Measurements from ENCODE around the gene TMA7B. TPM values are rescaled to one million over a fixed set of nuclear protein-coding genes. Genes with fewer than 3 reads are reported as not detected.

Gene TMA7B
- total RNA-seq: 10 to 100 TPM in 1 of 2 experiments, 1 to 10 TPM in 1; 9.3 to 10.2 TPM
- polyA plus RNA-seq: 1 to 10 TPM in 1 of 2 donors, not detected in 1; 3.3 TPM

DNA sequence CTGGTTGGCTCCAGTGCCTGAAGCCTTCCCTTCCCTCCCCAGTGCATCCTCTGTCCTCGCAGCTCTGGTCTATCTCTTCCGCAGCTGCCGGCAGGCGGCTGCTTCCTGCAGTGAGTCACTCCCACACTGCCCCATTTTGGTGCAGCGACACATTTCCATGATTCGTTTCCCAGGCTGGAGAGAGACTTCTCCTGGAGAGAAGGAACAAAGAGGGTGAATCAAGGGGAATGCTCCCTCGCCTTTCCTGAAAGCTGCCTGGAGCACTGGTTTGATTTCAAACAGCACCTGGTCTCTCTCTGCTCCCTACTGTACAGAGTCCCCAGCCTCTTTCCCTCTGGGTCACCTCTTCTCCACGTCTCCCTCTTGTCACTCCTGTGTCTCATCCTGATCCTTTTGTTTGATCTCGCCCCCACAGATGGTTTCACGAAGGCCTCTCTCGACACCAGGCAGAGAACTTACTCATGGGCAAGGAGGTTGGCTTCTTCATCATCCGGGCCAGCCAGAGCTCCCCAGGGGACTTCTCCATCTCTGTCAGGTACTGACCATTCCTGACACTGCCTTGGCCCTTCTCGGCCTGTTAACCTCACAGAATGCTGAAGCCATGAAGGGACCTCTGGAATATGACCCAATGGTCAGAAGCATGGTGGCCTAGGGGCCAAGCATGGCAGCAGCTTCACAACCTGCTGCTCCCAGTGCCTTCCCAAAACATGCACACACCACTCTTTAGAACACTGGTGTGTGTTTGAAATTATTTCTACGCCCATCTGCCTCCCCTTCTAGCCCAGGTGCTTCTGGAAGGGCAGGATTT, at the start of gene TMA7B:
Gene TMA7B (plus strand): TSS at position 758 of the 808 bp plus-strand sequence. CDS start 3,978 bp downstream, outside the sequence.
- H3K27ac Mint-ChIP-seq: peak within 1 kb of the TSS; percentile 61 to 96 (median 90)
- peak in 3 of 5 donors; percentile 35 to 66 (median 36) for DNase-seq
- peaks cover 64% of the 10 kb centered on the region for H3K4me1 ChIP-seq (ENCODE audit: insufficient read depth, low read length)
- H3K9me3 ChIP-seq (ENCODE audit: control insufficient read depth in 1 of 2, low read length in 2 of 2): no peaks in the 10 kb centered on the region
- H3K9me3 Mint-ChIP-seq: no peaks in the 10 kb centered on the region
- peaks cover 63 to 80% of the 10 kb centered on the region in 2 donors for H3K36me3 Mint-ChIP-seq
- H3K27ac ChIP-seq (ENCODE audit: low read depth, low read length): peak within 1 kb of the TSS; percentile 53
- H3K27me3 Mint-ChIP-seq: no peaks in the 10 kb centered on the region
- peak within 1 kb of the TSS in 7 of 8 donors; percentile 23 to 59 (median 37) for H3K4me3 Mint-ChIP-seq
- ChIA-PET CTCF (ENCODE audit: partially characterized antibody) (no interaction called here), POLR2A (ENCODE audit: partially characterized antibody) (interaction anchor here (0.9 to 2.3 kb wide), 7 partner anchors 8 to 50 kb away, joined by 3 to 6 read pairs (median 4); no protein-coding TSS in a partner anchor)
- H3K36me3 ChIP-seq (ENCODE audit: insufficient read depth, low read length): peaks cover 67% of the 10 kb centered on the region
- no peak within 1 kb of the TSS for H3K4me3 ChIP-seq (ENCODE audit: low read length in 2 of 2)
- peaks cover 48 to 68% (median 60%) of the 10 kb centered on the region in 4 donors for H3K4me1 Mint-ChIP-seq
- no peaks in the 10 kb centered on the region for H3K27me3 ChIP-seq (ENCODE audit: insufficient read depth, low read length)
- intact Hi-C loops (cut with micrococcal nuclease): loop anchor here (2.0 to 5.0 kb wide), 2 partner anchors 15 to 387 kb away; partner anchors contain the start of gene ADSL

DNA sequence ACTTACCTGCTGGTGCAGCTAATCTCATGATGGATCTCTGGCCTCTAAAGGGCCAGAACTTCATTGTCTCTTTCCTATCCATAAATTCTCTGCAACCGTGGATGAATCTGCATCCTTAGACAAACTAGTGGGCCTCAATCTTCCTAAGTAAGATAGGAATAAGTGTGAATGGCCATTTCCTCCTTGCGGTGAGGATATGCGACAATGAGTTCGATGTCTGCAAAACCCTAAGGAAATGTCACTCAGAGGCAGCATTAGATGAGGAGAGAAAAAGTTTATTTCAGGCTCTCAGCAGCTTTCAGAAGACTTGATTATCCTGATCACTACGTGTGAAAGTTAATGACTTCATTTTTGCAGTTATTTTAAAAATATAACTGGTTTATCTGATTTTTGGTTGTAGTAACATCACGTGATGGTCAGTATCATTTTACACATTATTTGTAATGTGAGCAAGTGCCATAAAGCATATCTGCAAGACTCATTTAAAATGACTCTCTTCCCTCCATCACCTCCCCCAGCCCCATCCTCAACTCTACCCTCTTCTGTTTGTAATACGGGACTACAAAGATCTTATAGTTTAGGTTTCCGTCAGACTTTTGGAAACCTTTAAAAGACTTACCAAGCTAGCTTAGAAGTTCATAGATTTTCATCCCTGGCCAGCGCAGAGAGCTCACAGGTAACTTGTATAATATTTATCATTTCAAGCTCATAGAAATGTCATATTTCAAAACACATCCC, 49.2 kb upstream of the TMA7B start:
- Mint-ChIP-seq H3K27me3 (no peaks in the 10 kb centered on the region), H3K36me3 (peaks cover 13 to 54% of the 10 kb centered on the region in 2 donors), H3K4me3 (peak overlapping the region; percentile 82 to 100 (median 96)), H3K4me1 (peaks cover 65 to 98% (median 80%) of the 10 kb centered on the region in 4 donors), H3K27ac (peak overlapping the region in 6 of 7 donors; percentile 91 to 98 (median 96)), H3K9me3 (no peaks in the 10 kb centered on the region)
- CTCF ChIA-PET (ENCODE audit: partially characterized antibody): interaction anchor here (0.8 to 2.3 kb wide), 6 partner anchors 10 to 22 kb away, joined by 3 to 9 read pairs (median 5); partner anchors contain the start of gene GRAP2
- peak overlapping the region; percentile 37 to 55 for H3K4me3 ChIP-seq (ENCODE audit: low read length in 2 of 2)
- H3K4me1 ChIP-seq (ENCODE audit: insufficient read depth, low read length): peaks cover 96% of the 10 kb centered on the region
- peak overlapping the region; percentile 75 for H3K27ac ChIP-seq (ENCODE audit: low read depth, low read length)
- peak in 2 of 5 donors; percentile 39 to 48 for DNase-seq
- intact Hi-C loops (cut with micrococcal nuclease): loop anchor here (1.0 kb wide), 2 partner anchors 10 kb away; partner anchors contain the start of gene GRAP2
- POLR2A ChIA-PET (ENCODE audit: partially characterized antibody): interaction anchor here (0.6 to 17.3 kb wide), 10 partner anchors 11 to 427 kb away, joined by 3 to 424 read pairs (median 5); partner anchors contain the start of gene GRAP2
- no peaks in the 10 kb centered on the region for H3K36me3 ChIP-seq (ENCODE audit: insufficient read depth, low read length)
- no peaks in the 10 kb centered on the region for H3K9me3 ChIP-seq (ENCODE audit: control insufficient read depth in 1 of 2, low read length in 2 of 2)
- no peaks in the 10 kb centered on the region for H3K27me3 ChIP-seq (ENCODE audit: insufficient read depth, low read length)

DNA sequence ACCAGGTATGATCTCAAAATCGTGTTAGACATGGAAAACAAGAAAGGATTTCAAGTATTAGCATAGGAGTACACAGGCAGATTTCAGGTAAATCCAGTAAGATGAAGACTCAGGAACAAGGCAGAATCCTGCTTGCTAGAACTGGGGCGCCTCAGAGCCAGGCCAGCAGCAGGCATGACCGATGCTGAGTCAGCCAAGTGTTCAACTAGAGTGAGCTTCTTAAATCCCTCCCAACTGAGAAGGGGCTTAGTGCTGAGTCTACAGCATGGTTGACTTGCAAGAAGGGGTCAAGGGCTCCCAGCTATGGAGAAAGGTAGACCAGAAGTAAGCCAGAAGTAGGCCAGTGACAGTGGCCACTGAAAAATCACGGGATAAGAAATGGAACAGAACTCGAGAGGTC, 46.9 kb upstream of the TMA7B start:
- intact Hi-C loops (cut with micrococcal nuclease): no loop called here
- Histone ChIP-seq H3K27ac (ENCODE audit: low read depth, low read length) (peak overlapping the region; percentile 47), H3K27me3 (ENCODE audit: insufficient read depth, low read length) (no peaks in the 10 kb centered on the region), H3K36me3 (ENCODE audit: insufficient read depth, low read length) (no peaks in the 10 kb centered on the region), H3K4me3 (ENCODE audit: low read length in 2 of 2) (peak overlapping the region in 1 of 2 donors; percentile 7), H3K4me1 (ENCODE audit: insufficient read depth, low read length) (peaks cover 97% of the 10 kb centered on the region), H3K9me3 (ENCODE audit: control insufficient read depth in 1 of 2, low read length in 2 of 2) (no peaks in the 10 kb centered on the region)
- ChIA-PET CTCF (ENCODE audit: partially characterized antibody) (interaction anchor here (0.9 to 1.4 kb wide), 3 partner anchors 13 to 21 kb away, joined by 3 read pairs; no protein-coding TSS in a partner anchor), POLR2A (ENCODE audit: partially characterized antibody) (interaction anchor here (0.7 to 17.3 kb wide), 6 partner anchors 7 to 29 kb away, joined by 3 to 424 read pairs (median 33); no protein-coding TSS in a partner anchor)
- H3K27me3 Mint-ChIP-seq: no peaks in the 10 kb centered on the region
- H3K27ac Mint-ChIP-seq: peak overlapping the region in 6 of 7 donors; percentile 77 to 98 (median 94)
- peaks cover 80 to 100% (median 90%) of the 10 kb centered on the region in 4 donors for H3K4me1 Mint-ChIP-seq
- peaks cover 17 to 64% of the 10 kb centered on the region in 2 donors for H3K36me3 Mint-ChIP-seq
- no peaks in the 10 kb centered on the region for H3K9me3 Mint-ChIP-seq
- DNase-seq: no peak
- peak overlapping the region; percentile 72 to 100 (median 94) for H3K4me3 Mint-ChIP-seq

DNA sequence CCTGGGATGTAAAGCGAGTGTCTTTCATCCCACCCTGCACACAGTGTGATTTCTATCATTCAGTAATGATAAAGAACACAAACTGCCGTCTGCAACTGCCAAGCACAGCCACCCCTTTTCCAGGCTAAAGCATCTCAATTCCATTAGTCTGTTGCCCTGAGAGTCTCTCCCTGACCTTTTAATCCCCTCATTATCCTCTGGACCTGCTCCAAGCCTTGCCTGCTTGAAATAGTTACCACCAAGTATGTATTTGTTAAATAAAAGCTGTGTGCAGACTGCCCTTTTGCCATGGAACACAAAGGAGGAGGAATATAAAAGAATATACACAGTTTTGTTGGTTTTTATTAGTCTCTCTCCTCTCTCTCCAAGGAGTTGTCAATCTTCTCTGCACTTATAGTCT, 46.3 kb upstream of the TMA7B start:
- Mint-ChIP-seq H3K9me3 (no peaks in the 10 kb centered on the region), H3K27ac (peak overlapping the region in 6 of 7 donors; percentile 79 to 98 (median 94)), H3K4me1 (peaks cover 78 to 100% (median 89%) of the 10 kb centered on the region in 4 donors), H3K4me3 (peak overlapping the region; percentile 72 to 100 (median 94)), H3K36me3 (peaks cover 17 to 59% of the 10 kb centered on the region in 2 donors), H3K27me3 (no peaks in the 10 kb centered on the region)
- no peaks in the 10 kb centered on the region for H3K36me3 ChIP-seq (ENCODE audit: insufficient read depth, low read length)
- DNase-seq: no peak
- H3K27ac ChIP-seq (ENCODE audit: low read depth, low read length): peak overlapping the region; percentile 47
- H3K4me1 ChIP-seq (ENCODE audit: insufficient read depth, low read length): peaks cover 97% of the 10 kb centered on the region
- H3K4me3 ChIP-seq (ENCODE audit: low read length in 2 of 2): no peak overlapping the region
- CTCF ChIA-PET (ENCODE audit: partially characterized antibody): interaction anchor here (1.0 to 1.7 kb wide), 3 partner anchors 12 to 22 kb away, joined by 3 to 4 read pairs (median 3); no protein-coding TSS in a partner anchor
- H3K9me3 ChIP-seq (ENCODE audit: control insufficient read depth in 1 of 2, low read length in 2 of 2): no peaks in the 10 kb centered on the region
- POLR2A ChIA-PET (ENCODE audit: partially characterized antibody): interaction anchor here (0.8 to 17.3 kb wide), 6 partner anchors 8 to 28 kb away, joined by 3 to 424 read pairs (median 33); no protein-coding TSS in a partner anchor
- intact Hi-C loops (cut with micrococcal nuclease): no loop called here
- H3K27me3 ChIP-seq (ENCODE audit: insufficient read depth, low read length): no peaks in the 10 kb centered on the region

DNA sequence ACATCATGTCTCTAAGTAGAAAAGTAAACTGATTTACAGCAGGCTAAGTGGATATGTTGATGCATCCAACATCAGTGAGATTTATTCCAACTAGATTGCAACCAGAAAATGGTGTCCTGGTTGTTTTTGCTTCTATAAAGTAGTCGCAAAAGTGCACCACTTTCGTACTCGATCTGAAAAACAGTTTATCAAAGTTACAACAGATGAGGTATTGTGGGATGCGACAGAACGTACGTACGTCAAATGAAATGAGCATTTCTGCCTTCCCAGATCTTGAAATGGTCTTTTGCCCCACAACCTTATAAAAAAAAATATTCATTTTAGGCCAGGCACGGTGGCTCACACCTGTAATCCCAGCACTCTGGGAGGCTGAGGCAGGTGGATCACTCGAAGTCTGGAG, 45.6 kb upstream of the TMA7B start:
- CTCF ChIA-PET (ENCODE audit: partially characterized antibody): interaction anchor here (0.7 to 2.4 kb wide), 4 partner anchors 9 to 13 kb away, joined by 3 to 13 read pairs (median 4); no protein-coding TSS in a partner anchor
- Histone ChIP-seq H3K4me1 (ENCODE audit: insufficient read depth, low read length) (peaks cover 97% of the 10 kb centered on the region), H3K27me3 (ENCODE audit: insufficient read depth, low read length) (no peaks in the 10 kb centered on the region), H3K36me3 (ENCODE audit: insufficient read depth, low read length) (no peaks in the 10 kb centered on the region), H3K27ac (ENCODE audit: low read depth, low read length) (peak overlapping the region; percentile 47), H3K4me3 (ENCODE audit: low read length in 2 of 2) (no peak overlapping the region), H3K9me3 (ENCODE audit: control insufficient read depth in 1 of 2, low read length in 2 of 2) (no peaks in the 10 kb centered on the region)
- H3K4me3 Mint-ChIP-seq: peak overlapping the region in 7 of 8 donors; percentile 40 to 100 (median 94)
- peaks cover 14 to 57% of the 10 kb centered on the region in 2 donors for H3K36me3 Mint-ChIP-seq
- peak overlapping the region in 6 of 7 donors; percentile 79 to 97 (median 94) for H3K27ac Mint-ChIP-seq
- peaks cover 76 to 99% (median 87%) of the 10 kb centered on the region in 4 donors for H3K4me1 Mint-ChIP-seq
- DNase-seq: no peak
- intact Hi-C loops (cut with micrococcal nuclease): no loop called here
- no peaks in the 10 kb centered on the region for H3K27me3 Mint-ChIP-seq
- POLR2A ChIA-PET (ENCODE audit: partially characterized antibody): interaction anchor here (0.9 to 17.3 kb wide), 5 partner anchors 8 to 27 kb away, joined by 3 to 424 read pairs (median 63); no protein-coding TSS in a partner anchor
- no peaks in the 10 kb centered on the region for H3K9me3 Mint-ChIP-seq

DNA sequence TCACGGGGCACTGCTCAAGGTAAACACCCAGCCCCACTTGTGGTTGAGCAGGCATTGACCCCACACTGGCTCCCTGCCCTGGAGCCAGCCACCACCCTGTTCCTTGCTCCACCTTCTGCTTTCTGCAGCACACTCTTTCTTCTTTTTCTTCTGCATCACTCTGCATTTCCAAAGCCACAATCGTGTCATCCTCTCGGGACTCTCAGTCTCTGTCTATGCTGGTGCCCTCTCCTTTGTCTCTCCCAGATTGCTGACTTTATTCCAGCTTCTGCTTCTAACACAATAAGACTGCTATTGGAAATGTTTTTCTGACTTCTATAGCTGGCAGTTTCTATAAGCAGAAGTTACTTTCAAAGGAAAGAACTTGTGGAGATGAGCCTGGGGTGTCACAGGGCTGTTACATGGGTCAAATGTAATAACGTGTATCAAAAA, 44.9 kb upstream of the TMA7B start:
- Histone ChIP-seq H3K9me3 (ENCODE audit: control insufficient read depth in 1 of 2, low read length in 2 of 2) (no peaks in the 10 kb centered on the region), H3K27ac (ENCODE audit: low read depth, low read length) (peak overlapping the region; percentile 55), H3K36me3 (ENCODE audit: insufficient read depth, low read length) (no peaks in the 10 kb centered on the region), H3K4me1 (ENCODE audit: insufficient read depth, low read length) (peaks cover 97% of the 10 kb centered on the region), H3K27me3 (ENCODE audit: insufficient read depth, low read length) (no peaks in the 10 kb centered on the region), H3K4me3 (ENCODE audit: low read length in 2 of 2) (peak overlapping the region in 1 of 2 donors; percentile 21)
- POLR2A ChIA-PET (ENCODE audit: partially characterized antibody): interaction anchor here (0.5 to 17.3 kb wide), 8 partner anchors 9 to 512 kb away, joined by 3 to 424 read pairs (median 13); partner anchors contain the start of gene GRAP2
- H3K36me3 Mint-ChIP-seq: peaks cover 15 to 57% of the 10 kb centered on the region in 2 donors
- no peaks in the 10 kb centered on the region for H3K27me3 Mint-ChIP-seq
- peaks cover 76 to 99% (median 87%) of the 10 kb centered on the region in 4 donors for H3K4me1 Mint-ChIP-seq
- DNase-seq: no peak
- peak overlapping the region in 6 of 7 donors; percentile 89 to 97 (median 91) for H3K27ac Mint-ChIP-seq
- H3K4me3 Mint-ChIP-seq: peak overlapping the region; percentile 74 to 89 (median 82)
- intact Hi-C loops (cut with micrococcal nuclease): no loop called here
- no peaks in the 10 kb centered on the region for H3K9me3 Mint-ChIP-seq
- CTCF ChIA-PET (ENCODE audit: partially characterized antibody): interaction anchor here (1.2 to 4.6 kb wide), 8 partner anchors 9 to 381 kb away, joined by 3 to 46 read pairs (median 4); no protein-coding TSS in a partner anchor

All from CD4-positive, alpha-beta memory T cell (primary cell).